ENCODE results near the gene COX14.
"Not testable (repeated sequence)": the region's sequence is repeated elsewhere in the genome, so short reads cannot be mapped to it uniquely, and the experiment has no call there.

The COX14 gene

GRCh38 chr12:50145439-50145838 is 33.4 kb downstream of the COX14 start:
- H3K9ac ChIP-seq (ENCODE audit: insufficient read length), result no peak overlapping the region
- no peak overlapping the region for H3K4me3 ChIP-seq
- no peaks in the 10 kb centered on the region for H3K9me3 ChIP-seq (ENCODE audit: low read depth, low read length)
- TF ChIP-seq FOXP2 (optimal IDR thresholded peaks at IDR 0.05; ENCODE audit: control extremely low read depth, extremely low read length, insufficient read depth), result no peak
- TF ChIP-seq EZH2 (IDR thresholded peaks at IDR 0.05), result no peak
- no peak for TF ChIP-seq POLR2AphosphoS5 (IDR thresholded peaks at IDR 0.05; ENCODE audit: borderline replicate concordance, low read depth, low read length)
- no peak overlapping the region for H3K27ac ChIP-seq
- DNase-seq (ENCODE audit: low read depth, low spot score), result no peak
- peaks cover 3% of the 10 kb centered on the region for H3K36me3 ChIP-seq (ENCODE audit: insufficient read depth, low read length)

GRCh38 chr12:50147281-50147680 is 35.2 kb downstream of the COX14 start:
- H3K4me3 ChIP-seq, result no peak overlapping the region
- TF ChIP-seq EZH2 (IDR thresholded peaks at IDR 0.05), result no peak
- TF ChIP-seq FOXP2 (optimal IDR thresholded peaks at IDR 0.05; ENCODE audit: control extremely low read depth, extremely low read length, insufficient read depth), result no peak
- TF ChIP-seq POLR2AphosphoS5 (IDR thresholded peaks at IDR 0.05; ENCODE audit: borderline replicate concordance, low read depth, low read length), result no peak
- DNase-seq (ENCODE audit: low read depth, low spot score), result no peak
- H3K27ac ChIP-seq, result no peak overlapping the region
- peaks cover 3% of the 10 kb centered on the region; the same call in 1 of the 2 replicates for H3K36me3 ChIP-seq (ENCODE audit: insufficient read depth, low read length)
- no peak overlapping the region for H3K9ac ChIP-seq (ENCODE audit: insufficient read length)
- H3K9me3 ChIP-seq (ENCODE audit: low read depth, low read length), result no peaks in the 10 kb centered on the region

GRCh38 chr12:50148011-50148410 is 36.0 kb downstream of the COX14 start:
- H3K27ac ChIP-seq; H3K9me3 ChIP-seq (ENCODE audit: low read depth, low read length); H3K36me3 ChIP-seq (ENCODE audit: insufficient read depth, low read length); H3K9ac ChIP-seq (ENCODE audit: insufficient read length); H3K4me3 ChIP-seq; DNase-seq (ENCODE audit: low read depth, low spot score): not testable (repeated sequence)

- Histone ChIP-seq H3K27ac (no peak overlapping the region), H3K4me3 (no peak overlapping the region), H3K9ac (ENCODE audit: insufficient read length) (no peak overlapping the region), H3K36me3 (ENCODE audit: insufficient read depth, low read length) (no peaks in the 10 kb centered on the region), H3K9me3 (ENCODE audit: low read depth, low read length) (no peaks in the 10 kb centered on the region)
- TF ChIP-seq POLR2AphosphoS5 (IDR thresholded peaks at IDR 0.05; ENCODE audit: borderline replicate concordance, low read depth, low read length) (no peak), FOXP2 (optimal IDR thresholded peaks at IDR 0.05; ENCODE audit: control extremely low read depth, extremely low read length, insufficient read depth) (no peak), EZH2 (IDR thresholded peaks at IDR 0.05) (no peak)
- DNase-seq (ENCODE audit: low read depth, low spot score), result no peak
Observed at GRCh38 chr12:50149311-50149710, 37.3 kb downstream of the COX14 start.

GRCh38 chr12:50151047-50151687 is 39.1 kb downstream of the COX14 start:
- DNase-seq (ENCODE audit: low read depth, low spot score), result no peak
- TF ChIP-seq EZH2 (IDR thresholded peaks at IDR 0.05), result no peak
- Histone ChIP-seq H3K9ac (ENCODE audit: insufficient read length) (no peak overlapping the region), H3K9me3 (ENCODE audit: low read depth, low read length) (no peaks in the 10 kb centered on the region), H3K27ac (no peak overlapping the region), H3K4me3 (no peak overlapping the region), H3K36me3 (ENCODE audit: insufficient read depth, low read length) (no peaks in the 10 kb centered on the region)

GRCh38 chr12:50154947-50155346 is 42.9 kb downstream of the COX14 start:
- H3K27ac ChIP-seq; H3K4me3 ChIP-seq; H3K36me3 ChIP-seq (ENCODE audit: insufficient read depth, low read length); H3K9me3 ChIP-seq (ENCODE audit: low read depth, low read length); DNase-seq (ENCODE audit: low read depth, low spot score); H3K9ac ChIP-seq (ENCODE audit: insufficient read length): not testable (repeated sequence)

GRCh38 chr12:50156641-50157040 is 44.6 kb downstream of the COX14 start:
- H3K27ac ChIP-seq, result no peak overlapping the region
- TF ChIP-seq FOXP2 (optimal IDR thresholded peaks at IDR 0.05; ENCODE audit: control extremely low read depth, extremely low read length, insufficient read depth) (no peak), EZH2 (IDR thresholded peaks at IDR 0.05) (no peak), POLR2AphosphoS5 (IDR thresholded peaks at IDR 0.05; ENCODE audit: borderline replicate concordance, low read depth, low read length) (no peak)
- no peak overlapping the region for H3K4me3 ChIP-seq
- H3K36me3 ChIP-seq (ENCODE audit: insufficient read depth, low read length), result no peaks in the 10 kb centered on the region
- no peak overlapping the region for H3K9ac ChIP-seq (ENCODE audit: insufficient read length)
- no peak for DNase-seq (ENCODE audit: low read depth, low spot score)
- H3K9me3 ChIP-seq (ENCODE audit: low read depth, low read length), result no peaks in the 10 kb centered on the region

GRCh38 chr12:50157259-50157658 is 45.2 kb downstream of the COX14 start:
- H3K9me3 ChIP-seq (ENCODE audit: low read depth, low read length), result no peaks in the 10 kb centered on the region
- no peak for DNase-seq (ENCODE audit: low read depth, low spot score)
- no peak overlapping the region for H3K4me3 ChIP-seq
- no peaks in the 10 kb centered on the region for H3K36me3 ChIP-seq (ENCODE audit: insufficient read depth, low read length)
- TF ChIP-seq POLR2AphosphoS5 (IDR thresholded peaks at IDR 0.05; ENCODE audit: borderline replicate concordance, low read depth, low read length), result no peak
- TF ChIP-seq FOXP2 (optimal IDR thresholded peaks at IDR 0.05; ENCODE audit: control extremely low read depth, extremely low read length, insufficient read depth), result no peak
- TF ChIP-seq EZH2 (IDR thresholded peaks at IDR 0.05), result no peak
- H3K27ac ChIP-seq, result no peak overlapping the region
- no peak overlapping the region for H3K9ac ChIP-seq (ENCODE audit: insufficient read length)

- DNase-seq (ENCODE audit: low read depth, low spot score), result no peak
- H3K9me3 ChIP-seq (ENCODE audit: low read depth, low read length), result no peaks in the 10 kb centered on the region
- no peak overlapping the region for H3K4me3 ChIP-seq
- H3K36me3 ChIP-seq (ENCODE audit: insufficient read depth, low read length), result no peaks in the 10 kb centered on the region
- H3K27ac ChIP-seq, result no peak overlapping the region
- no peak overlapping the region for H3K9ac ChIP-seq (ENCODE audit: insufficient read length)
- TF ChIP-seq POLR2AphosphoS5 (IDR thresholded peaks at IDR 0.05; ENCODE audit: borderline replicate concordance, low read depth, low read length) (no peak), FOXP2 (optimal IDR thresholded peaks at IDR 0.05; ENCODE audit: control extremely low read depth, extremely low read length, insufficient read depth) (no peak), EZH2 (IDR thresholded peaks at IDR 0.05) (no peak)
Observed at GRCh38 chr12:50160643-50161042, 48.6 kb downstream of the COX14 start.
